Fibroblast of lung (primary cell): ENCODE measurements around the gene ACTL6B.

Experiments used
- EZH2 ChIP-seq: IDR thresholded peaks from 2 replicates; pipeline ENCODE4 v1.5.1; 2012; ENCODE audit warnings: low read length, control low read depth, mild to moderate bottlenecking; ENCODE audit errors: missing control alignments
- TF ChIP-seq, protein P1 (sequence below), 2 donors: IDR thresholded peaks in 1 of 2; conservative IDR thresholded peaks in 1 of 2; 1 replicate in 1 of 2; 2 replicates in 1 of 2; pipeline ENCODE4 v1.5.1; 2011 to 2012; ENCODE audit warnings: low read length in 2 of 2, control low read depth in 1 of 2, inconsistent platforms in 1 of 2, low read depth in 1 of 2, mild to moderate bottlenecking in 1 of 2

GRCh38 chr7:100606313-100606712, 49.9 kb downstream of the ACTL6B start:
- TF ChIP-seq, protein P1, sequence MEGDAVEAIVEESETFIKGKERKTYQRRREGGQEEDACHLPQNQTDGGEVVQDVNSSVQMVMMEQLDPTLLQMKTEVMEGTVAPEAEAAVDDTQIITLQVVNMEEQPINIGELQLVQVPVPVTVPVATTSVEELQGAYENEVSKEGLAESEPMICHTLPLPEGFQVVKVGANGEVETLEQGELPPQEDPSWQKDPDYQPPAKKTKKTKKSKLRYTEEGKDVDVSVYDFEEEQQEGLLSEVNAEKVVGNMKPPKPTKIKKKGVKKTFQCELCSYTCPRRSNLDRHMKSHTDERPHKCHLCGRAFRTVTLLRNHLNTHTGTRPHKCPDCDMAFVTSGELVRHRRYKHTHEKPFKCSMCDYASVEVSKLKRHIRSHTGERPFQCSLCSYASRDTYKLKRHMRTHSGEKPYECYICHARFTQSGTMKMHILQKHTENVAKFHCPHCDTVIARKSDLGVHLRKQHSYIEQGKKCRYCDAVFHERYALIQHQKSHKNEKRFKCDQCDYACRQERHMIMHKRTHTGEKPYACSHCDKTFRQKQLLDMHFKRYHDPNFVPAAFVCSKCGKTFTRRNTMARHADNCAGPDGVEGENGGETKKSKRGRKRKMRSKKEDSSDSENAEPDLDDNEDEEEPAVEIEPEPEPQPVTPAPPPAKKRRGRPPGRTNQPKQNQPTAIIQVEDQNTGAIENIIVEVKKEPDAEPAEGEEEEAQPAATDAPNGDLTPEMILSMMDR (conservative IDR thresholded peaks at IDR 0.05 in 1 of 2, IDR thresholded peaks at IDR 0.05 in 1 of 2; ENCODE audit: low read depth in 1 of 2, low read length in 2 of 2), result no peak
- no peak for TF ChIP-seq EZH2
